SK-N-SH treated with all-trans-retinoic acid at 6 μM for 48 hours (cell line): ENCODE data around the gene ROPN1L.

Experiments used
- ATAC-seq: fragments of 200-7000 bp; cut with Tn5 transposase; 3 replicates; pipeline ENCODE4 v1.9.1; 2020; ENCODE audit warnings: mild to moderate bottlenecking, moderate library complexity
- ARNTL ChIP-seq: fragments of 450-650 bp; formaldehyde crosslinking; IDR thresholded peaks from 2 replicates; pipeline ENCODE4 v1.5.0; 2020; ENCODE audit warnings: low read depth, mild to moderate bottlenecking, moderate library complexity, borderline replicate concordance
- BACH2 ChIP-seq: fragments of 250-450 bp; sonication (Bioruptor Pico); IDR thresholded peaks from 2 replicates; pipeline ENCODE4 v1.9.0; 2021; ENCODE audit warnings: mild to moderate bottlenecking, borderline replicate concordance
- CSDC2 ChIP-seq: fragments of 250-450 bp; sonication (Bioruptor Pico); IDR thresholded peaks from 2 replicates; pipeline ENCODE4 v1.5.0; 2020; ENCODE audit warnings: mild to moderate bottlenecking, moderate library complexity
- GLIS3 ChIP-seq: fragments of 250-450 bp; sonication (Bioruptor Pico); IDR thresholded peaks from 2 replicates; pipeline ENCODE4 v1.5.0; 2020; ENCODE audit warnings: mild to moderate bottlenecking, moderate library complexity
- ISL1 ChIP-seq: fragments of 250-450 bp; sonication (Bioruptor Pico); IDR thresholded peaks from 2 replicates; pipeline ENCODE4 v2.1.2; 2022; ENCODE audit warnings: mild to moderate bottlenecking, moderate library complexity
- OSR1 ChIP-seq: fragments of 250-450 bp; sonication (Bioruptor Pico); IDR thresholded peaks from 2 replicates; pipeline ENCODE4 v1.8.0; 2022; ENCODE audit warnings: moderate library complexity, mild to moderate bottlenecking, inconsistent platforms
- PPARA ChIP-seq: fragments of 250-450 bp; sonication (Bioruptor Pico); IDR thresholded peaks from 2 replicates; pipeline ENCODE4 v1.5.0; 2020; ENCODE audit warnings: mild to moderate bottlenecking, borderline replicate concordance
- RARB ChIP-seq: fragments of 250-450 bp; sonication (Bioruptor Pico); IDR thresholded peaks from 2 replicates; pipeline ENCODE4 v1.8.0; 2021; ENCODE audit warnings: mild to moderate bottlenecking, moderate library complexity
- SNAI2 ChIP-seq: fragments of 250-450 bp; sonication (Bioruptor Pico); IDR thresholded peaks from 2 replicates; pipeline ENCODE4 v1.5.0; 2020; ENCODE audit warnings: mild to moderate bottlenecking, moderate library complexity
- TOX ChIP-seq: fragments of 250-450 bp; sonication (Bioruptor Pico); IDR thresholded peaks from 2 replicates; pipeline ENCODE4 v1.8.0; 2021; ENCODE audit warnings: mild to moderate bottlenecking, moderate library complexity, borderline replicate concordance
- ZC3H10 ChIP-seq: fragments of 250-450 bp; sonication (Bioruptor Pico); IDR thresholded peaks from 2 replicates; pipeline ENCODE4 v1.5.1; 2021; ENCODE audit warnings: mild to moderate bottlenecking, moderate library complexity
- ZFP3 ChIP-seq: fragments of 250-450 bp; sonication (Bioruptor Pico); IDR thresholded peaks from 2 replicates; pipeline ENCODE4 v1.5.0; 2020; ENCODE audit warnings: mild to moderate bottlenecking, moderate library complexity
- ZFP30 ChIP-seq: fragments of 450-650 bp; formaldehyde crosslinking; IDR thresholded peaks from 2 replicates; pipeline ENCODE4 v1.5.0; 2022; ENCODE audit warnings: mild to moderate bottlenecking, moderate library complexity
- ZNF565 ChIP-seq: fragments of 450-650 bp; formaldehyde crosslinking; conservative IDR thresholded peaks from 2 replicates; pipeline ENCODE4 v1.5.0; 2020; ENCODE audit warnings: low read depth, mild to moderate bottlenecking, moderate library complexity
- ZNF70 ChIP-seq: fragments of 450-650 bp; formaldehyde crosslinking; IDR thresholded peaks from 2 replicates; pipeline ENCODE4 v1.5.0; 2020; ENCODE audit warnings: mild to moderate bottlenecking, moderate library complexity
- ZNF8 ChIP-seq: fragments of 450-650 bp; formaldehyde crosslinking; IDR thresholded peaks from 2 replicates; pipeline ENCODE4 v1.5.0; 2020; ENCODE audit warnings: mild to moderate bottlenecking, moderate library complexity
- TF ChIP-seq, protein P1 (sequence below): fragments of 250-450 bp; sonication (Bioruptor Pico); IDR thresholded peaks from 2 replicates; pipeline ENCODE4 v1.5.1; 2021; ENCODE audit warnings: mild to moderate bottlenecking, moderate library complexity
- TF ChIP-seq, protein P2 (sequence below): fragments of 250-450 bp; sonication (Bioruptor Pico); IDR thresholded peaks from 2 replicates; pipeline ENCODE4 v1.8.0; 2020; ENCODE audit warnings: mild to moderate bottlenecking, moderate library complexity, borderline replicate concordance
- TF ChIP-seq, protein P3 (sequence below): fragments of 250-450 bp; sonication (Bioruptor Pico); IDR thresholded peaks from 2 replicates; pipeline ENCODE4 v1.5.1; 2020; ENCODE audit warnings: low read depth, mild to moderate bottlenecking, moderate library complexity
- TF ChIP-seq, protein P4 (sequence below): fragments of 250-450 bp; sonication (Bioruptor Pico); IDR thresholded peaks from 2 replicates; pipeline ENCODE4 v1.5.0; 2020; ENCODE audit warnings: mild to moderate bottlenecking, moderate library complexity
- TF ChIP-seq, protein P5 (sequence below): fragments of 250-450 bp; sonication (Bioruptor Pico); IDR thresholded peaks from 2 replicates; pipeline ENCODE4 v1.8.0; 2021; ENCODE audit warnings: low read depth, mild to moderate bottlenecking, moderate library complexity, borderline replicate concordance

The ROPN1L gene

DNA sequence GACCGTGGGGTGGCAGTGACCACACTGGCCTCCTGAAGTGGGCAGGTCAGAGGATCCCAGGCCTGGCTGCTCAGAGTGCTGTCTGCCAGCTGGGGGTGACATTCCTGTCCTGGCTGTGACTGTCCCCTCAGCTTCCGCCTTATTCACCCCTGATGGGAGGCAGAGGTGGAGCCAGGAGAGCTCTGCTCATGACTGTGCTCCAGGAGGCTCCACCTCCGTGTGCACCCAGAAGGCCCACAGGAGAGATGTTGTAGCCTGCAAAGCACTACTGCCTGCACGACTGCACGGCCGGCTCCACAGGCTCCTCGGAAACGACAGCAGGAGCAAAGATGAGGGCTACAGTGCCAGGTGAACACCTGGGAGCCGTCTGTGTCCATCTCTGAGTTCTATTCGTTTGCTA is 60.9 kb downstream of the ROPN1L start (continued):
- TF ChIP-seq, protein P1, sequence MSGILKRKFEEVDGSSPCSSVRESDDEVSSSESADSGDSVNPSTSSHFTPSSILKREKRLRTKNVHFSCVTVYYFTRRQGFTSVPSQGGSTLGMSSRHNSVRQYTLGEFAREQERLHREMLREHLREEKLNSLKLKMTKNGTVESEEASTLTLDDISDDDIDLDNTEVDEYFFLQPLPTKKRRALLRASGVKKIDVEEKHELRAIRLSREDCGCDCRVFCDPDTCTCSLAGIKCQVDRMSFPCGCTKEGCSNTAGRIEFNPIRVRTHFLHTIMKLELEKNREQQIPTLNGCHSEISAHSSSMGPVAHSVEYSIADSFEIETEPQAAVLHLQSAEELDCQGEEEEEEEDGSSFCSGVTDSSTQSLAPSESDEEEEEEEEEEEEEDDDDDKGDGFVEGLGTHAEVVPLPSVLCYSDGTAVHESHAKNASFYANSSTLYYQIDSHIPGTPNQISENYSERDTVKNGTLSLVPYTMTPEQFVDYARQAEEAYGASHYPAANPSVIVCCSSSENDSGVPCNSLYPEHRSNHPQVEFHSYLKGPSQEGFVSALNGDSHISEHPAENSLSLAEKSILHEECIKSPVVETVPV (CRISPR knock-in tag), result no peak
- TF ChIP-seq ZNF565 (CRISPR knock-in tag) (no peak), SNAI2 (CRISPR knock-in tag) (no peak)
- TF ChIP-seq, protein P2, sequence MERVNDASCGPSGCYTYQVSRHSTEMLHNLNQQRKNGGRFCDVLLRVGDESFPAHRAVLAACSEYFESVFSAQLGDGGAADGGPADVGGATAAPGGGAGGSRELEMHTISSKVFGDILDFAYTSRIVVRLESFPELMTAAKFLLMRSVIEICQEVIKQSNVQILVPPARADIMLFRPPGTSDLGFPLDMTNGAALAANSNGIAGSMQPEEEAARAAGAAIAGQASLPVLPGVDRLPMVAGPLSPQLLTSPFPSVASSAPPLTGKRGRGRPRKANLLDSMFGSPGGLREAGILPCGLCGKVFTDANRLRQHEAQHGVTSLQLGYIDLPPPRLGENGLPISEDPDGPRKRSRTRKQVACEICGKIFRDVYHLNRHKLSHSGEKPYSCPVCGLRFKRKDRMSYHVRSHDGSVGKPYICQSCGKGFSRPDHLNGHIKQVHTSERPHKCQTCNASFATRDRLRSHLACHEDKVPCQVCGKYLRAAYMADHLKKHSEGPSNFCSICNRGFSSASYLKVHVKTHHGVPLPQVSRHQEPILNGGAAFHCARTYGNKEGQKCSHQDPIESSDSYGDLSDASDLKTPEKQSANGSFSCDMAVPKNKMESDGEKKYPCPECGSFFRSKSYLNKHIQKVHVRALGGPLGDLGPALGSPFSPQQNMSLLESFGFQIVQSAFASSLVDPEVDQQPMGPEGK, result no peak
- TF ChIP-seq, protein P3, sequence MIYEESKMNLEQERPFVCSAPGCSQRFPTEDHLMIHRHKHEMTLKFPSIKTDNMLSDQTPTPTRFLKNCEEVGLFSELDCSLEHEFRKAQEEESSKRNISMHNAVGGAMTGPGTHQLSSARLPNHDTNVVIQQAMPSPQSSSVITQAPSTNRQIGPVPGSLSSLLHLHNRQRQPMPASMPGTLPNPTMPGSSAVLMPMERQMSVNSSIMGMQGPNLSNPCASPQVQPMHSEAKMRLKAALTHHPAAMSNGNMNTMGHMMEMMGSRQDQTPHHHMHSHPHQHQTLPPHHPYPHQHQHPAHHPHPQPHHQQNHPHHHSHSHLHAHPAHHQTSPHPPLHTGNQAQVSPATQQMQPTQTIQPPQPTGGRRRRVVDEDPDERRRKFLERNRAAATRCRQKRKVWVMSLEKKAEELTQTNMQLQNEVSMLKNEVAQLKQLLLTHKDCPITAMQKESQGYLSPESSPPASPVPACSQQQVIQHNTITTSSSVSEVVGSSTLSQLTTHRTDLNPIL, result no peak

DNA sequence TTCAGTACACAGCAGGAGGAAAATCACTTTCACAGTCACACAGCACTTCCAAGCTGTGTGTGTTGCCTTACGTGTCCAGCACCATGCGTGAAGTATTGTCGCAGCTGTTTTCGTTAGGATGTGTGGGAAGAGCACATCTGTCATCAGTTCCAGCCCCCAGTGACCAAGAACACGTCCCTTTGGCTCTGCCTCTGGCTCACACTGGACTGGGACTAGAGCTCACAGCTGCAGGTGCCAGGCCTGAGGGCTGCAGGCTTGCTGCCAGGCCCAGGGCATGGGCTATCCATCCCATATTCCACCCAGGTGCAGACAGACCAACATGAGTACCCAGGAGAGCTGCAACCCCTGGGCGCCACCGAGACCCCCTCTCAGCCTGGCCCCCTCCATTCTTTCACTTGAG is 61.6 kb downstream of the ROPN1L start:
- no peak for TF ChIP-seq OSR1 (CRISPR knock-in tag)
- no peak for TF ChIP-seq ZNF70
- TF ChIP-seq PPARA, result no peak
- TF ChIP-seq ZNF8 (CRISPR knock-in tag), result no peak
- TF ChIP-seq, protein P1 (CRISPR knock-in tag), result no peak
- TF ChIP-seq, protein P4, sequence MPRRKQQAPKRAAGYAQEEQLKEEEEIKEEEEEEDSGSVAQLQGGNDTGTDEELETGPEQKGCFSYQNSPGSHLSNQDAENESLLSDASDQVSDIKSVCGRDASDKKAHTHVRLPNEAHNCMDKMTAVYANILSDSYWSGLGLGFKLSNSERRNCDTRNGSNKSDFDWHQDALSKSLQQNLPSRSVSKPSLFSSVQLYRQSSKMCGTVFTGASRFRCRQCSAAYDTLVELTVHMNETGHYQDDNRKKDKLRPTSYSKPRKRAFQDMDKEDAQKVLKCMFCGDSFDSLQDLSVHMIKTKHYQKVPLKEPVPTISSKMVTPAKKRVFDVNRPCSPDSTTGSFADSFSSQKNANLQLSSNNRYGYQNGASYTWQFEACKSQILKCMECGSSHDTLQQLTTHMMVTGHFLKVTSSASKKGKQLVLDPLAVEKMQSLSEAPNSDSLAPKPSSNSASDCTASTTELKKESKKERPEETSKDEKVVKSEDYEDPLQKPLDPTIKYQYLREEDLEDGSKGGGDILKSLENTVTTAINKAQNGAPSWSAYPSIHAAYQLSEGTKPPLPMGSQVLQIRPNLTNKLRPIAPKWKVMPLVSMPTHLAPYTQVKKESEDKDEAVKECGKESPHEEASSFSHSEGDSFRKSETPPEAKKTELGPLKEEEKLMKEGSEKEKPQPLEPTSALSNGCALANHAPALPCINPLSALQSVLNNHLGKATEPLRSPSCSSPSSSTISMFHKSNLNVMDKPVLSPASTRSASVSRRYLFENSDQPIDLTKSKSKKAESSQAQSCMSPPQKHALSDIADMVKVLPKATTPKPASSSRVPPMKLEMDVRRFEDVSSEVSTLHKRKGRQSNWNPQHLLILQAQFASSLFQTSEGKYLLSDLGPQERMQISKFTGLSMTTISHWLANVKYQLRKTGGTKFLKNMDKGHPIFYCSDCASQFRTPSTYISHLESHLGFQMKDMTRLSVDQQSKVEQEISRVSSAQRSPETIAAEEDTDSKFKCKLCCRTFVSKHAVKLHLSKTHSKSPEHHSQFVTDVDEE (CRISPR knock-in tag), result no peak
- TF ChIP-seq BACH2 (CRISPR knock-in tag), result no peak
- TF ChIP-seq ISL1 (CRISPR knock-in tag), result no peak
- no peak for TF ChIP-seq ARNTL (CRISPR knock-in tag)
- TF ChIP-seq TOX (CRISPR knock-in tag), result no peak
- TF ChIP-seq, protein P5, sequence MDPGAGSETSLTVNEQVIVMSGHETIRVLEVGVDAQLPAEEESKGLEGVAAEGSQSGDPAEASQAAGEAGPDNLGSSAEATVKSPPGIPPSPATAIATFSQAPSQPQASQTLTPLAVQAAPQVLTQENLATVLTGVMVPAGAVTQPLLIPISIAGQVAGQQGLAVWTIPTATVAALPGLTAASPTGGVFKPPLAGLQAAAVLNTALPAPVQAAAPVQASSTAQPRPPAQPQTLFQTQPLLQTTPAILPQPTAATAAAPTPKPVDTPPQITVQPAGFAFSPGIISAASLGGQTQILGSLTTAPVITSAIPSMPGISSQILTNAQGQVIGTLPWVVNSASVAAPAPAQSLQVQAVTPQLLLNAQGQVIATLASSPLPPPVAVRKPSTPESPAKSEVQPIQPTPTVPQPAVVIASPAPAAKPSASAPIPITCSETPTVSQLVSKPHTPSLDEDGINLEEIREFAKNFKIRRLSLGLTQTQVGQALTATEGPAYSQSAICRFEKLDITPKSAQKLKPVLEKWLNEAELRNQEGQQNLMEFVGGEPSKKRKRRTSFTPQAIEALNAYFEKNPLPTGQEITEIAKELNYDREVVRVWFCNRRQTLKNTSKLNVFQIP, result no peak
- no peak for TF ChIP-seq RARB (CRISPR knock-in tag)
- TF ChIP-seq, protein P2, result no peak
- no peak for TF ChIP-seq CSDC2 (CRISPR knock-in tag)
- TF ChIP-seq ZFP30 (CRISPR knock-in tag), result no peak
- TF ChIP-seq ZNF565 (CRISPR knock-in tag), result no peak
- TF ChIP-seq ZFP3 (CRISPR knock-in tag), result no peak
- TF ChIP-seq ZC3H10 (CRISPR knock-in tag), result no peak
- no peak for TF ChIP-seq GLIS3 (CRISPR knock-in tag)
- no peak for ATAC-seq
